KOPT-K1 (cell line): ENCODE results near the gene SPATA33.
A peak's percentile ranks its signal among the peaks of the same experiment; 100 is the strongest.

ENCODE experiments used
- H3K27ac ChIP-seq: fragments of 200-600 bp; sonication (generic); 2 replicates; pipeline ENCODE4 v1.5.1; 2016; ENCODE audit warnings: antibody characterized with exemption, mild to moderate bottlenecking, low read depth, low read length; ENCODE audit not compliant: poor library complexity, severe bottlenecking
- H3K36me3 ChIP-seq: fragments of 200-600 bp; sonication (generic); 2 replicates; pipeline ENCODE4 v1.5.1; 2017; ENCODE audit warnings: antibody characterized with exemption, mild to moderate bottlenecking, low read length, moderate library complexity; ENCODE audit not compliant: insufficient read depth
- H3K9me3 ChIP-seq: fragments of 200-600 bp; sonication (generic); 2 replicates; pipeline ENCODE4 v1.5.1; 2017; ENCODE audit warnings: antibody characterized with exemption, low read length, mild to moderate bottlenecking; ENCODE audit not compliant: insufficient read depth, poor library complexity, severe bottlenecking

The SPATA33 gene

DNA sequence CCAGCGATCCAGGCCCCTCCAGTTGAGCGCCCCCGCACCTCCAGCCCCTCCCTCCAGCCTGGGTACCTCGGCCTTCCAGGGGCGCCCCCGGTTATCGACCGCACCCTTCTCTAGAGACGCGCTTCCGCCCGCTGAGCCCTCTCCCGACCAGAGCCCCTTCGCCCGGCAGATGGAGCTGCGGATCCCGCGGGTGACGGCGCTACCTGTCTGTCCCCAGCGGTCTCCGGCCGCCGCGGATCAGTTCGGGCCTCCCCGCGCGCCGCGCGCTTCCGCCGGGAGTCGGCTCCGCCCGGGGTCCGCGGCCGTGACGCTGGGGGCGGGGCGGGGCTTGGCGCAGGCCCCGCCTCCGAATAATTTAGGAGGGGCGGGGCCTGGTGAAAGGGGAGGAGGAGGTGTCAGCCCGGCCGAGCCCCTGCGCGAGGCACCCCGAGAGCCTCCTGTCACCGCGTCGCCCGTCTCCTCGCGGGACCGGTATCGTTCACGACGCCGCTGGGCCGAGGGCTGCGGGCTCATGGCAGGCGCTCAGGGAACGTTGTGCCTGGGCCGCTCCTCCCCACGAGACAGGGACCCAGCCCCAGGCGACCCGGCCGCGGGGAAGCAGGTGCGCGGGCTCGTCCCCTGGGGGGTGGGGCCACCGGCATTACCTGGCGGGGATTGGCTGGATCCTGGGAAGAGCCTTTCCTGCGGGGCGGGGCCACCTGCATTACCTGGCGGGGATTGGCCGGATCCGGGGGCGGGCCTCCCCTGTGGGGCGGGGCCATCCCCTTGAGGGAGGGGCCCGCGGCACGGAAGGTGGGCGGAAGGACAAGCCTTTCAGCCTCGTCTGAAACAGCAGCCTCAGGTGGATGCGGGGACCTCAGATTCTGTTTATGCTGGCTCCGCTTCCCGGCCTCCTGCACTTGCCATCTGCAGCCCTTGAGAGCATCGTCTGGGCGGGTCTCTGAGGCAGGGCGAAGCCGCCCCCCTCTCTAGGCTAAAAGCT lies 44.1 kb downstream of the SPATA33 start, which contains the start of gene SPATA2L:
TSS of gene SPATA2L (minus strand) at position 281 of the 982 bp plus-strand sequence. CDS start 473 bp downstream, outside the sequence.
- H3K27ac ChIP-seq: peak within 1 kb of the TSS; percentile 46
- peaks cover 7% of the 10 kb centered on the region; the same call in 1 of the 2 replicates for H3K36me3 ChIP-seq
- no peaks in the 10 kb centered on the region for H3K9me3 ChIP-seq

DNA sequence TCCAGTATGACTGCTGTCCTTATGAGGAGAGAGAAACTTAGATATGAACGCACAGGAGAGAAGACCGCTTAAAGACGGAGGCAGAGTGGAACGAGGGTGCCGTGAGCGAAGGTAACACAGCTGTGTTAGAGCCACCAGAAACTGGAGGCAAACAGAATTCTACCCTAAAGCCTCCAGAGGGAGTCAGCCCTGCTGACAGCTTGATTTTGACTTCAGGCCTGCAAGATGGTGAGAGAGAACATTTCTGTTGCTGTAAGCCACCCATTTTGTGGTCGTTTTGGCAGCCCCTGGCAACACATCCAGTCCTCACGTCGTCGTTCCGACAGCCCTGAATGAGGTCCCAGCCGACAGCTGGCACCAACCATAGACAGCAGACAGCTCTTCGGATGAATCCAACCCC lies 46.6 kb downstream of the SPATA33 start:
- Histone ChIP-seq H3K27ac (no peak overlapping the region), H3K9me3 (no peaks in the 10 kb centered on the region), H3K36me3 (no peaks in the 10 kb centered on the region)

- Histone ChIP-seq H3K27ac (no peak overlapping the region), H3K36me3 (no peaks in the 10 kb centered on the region), H3K9me3 (no peaks in the 10 kb centered on the region)
Observed at GRCh38 chr16:89705006-89705405, 47.4 kb downstream of the SPATA33 start.

GRCh38 chr16:89706518-89707260 lies 49.1 kb downstream of the SPATA33 start:
- Histone ChIP-seq H3K36me3 (no peaks in the 10 kb centered on the region), H3K9me3 (no peaks in the 10 kb centered on the region), H3K27ac (no peak overlapping the region)

GRCh38 chr16:89707695-89708094 lies 50.1 kb downstream of the SPATA33 start:
- no peaks in the 10 kb centered on the region for H3K9me3 ChIP-seq
- H3K27ac ChIP-seq: no peak overlapping the region
- no peaks in the 10 kb centered on the region for H3K36me3 ChIP-seq

GRCh38 chr16:89708481-89708931 lies 50.9 kb downstream of the SPATA33 start:
- Histone ChIP-seq H3K36me3 (peaks cover 4% of the 10 kb centered on the region; the same call in 1 of the 2 replicates), H3K27ac (no peak overlapping the region), H3K9me3 (no peaks in the 10 kb centered on the region)

GRCh38 chr16:89709166-89709565 lies 51.5 kb downstream of the SPATA33 start:
- Histone ChIP-seq H3K9me3 (no peaks in the 10 kb centered on the region), H3K36me3 (peaks cover 8% of the 10 kb centered on the region), H3K27ac (no peak overlapping the region)

- Histone ChIP-seq H3K27ac (no peak overlapping the region), H3K9me3 (no peaks in the 10 kb centered on the region), H3K36me3 (peaks cover 15% of the 10 kb centered on the region)
Observed at GRCh38 chr16:89709716-89710432, 52.2 kb downstream of the SPATA33 start.

DNA sequence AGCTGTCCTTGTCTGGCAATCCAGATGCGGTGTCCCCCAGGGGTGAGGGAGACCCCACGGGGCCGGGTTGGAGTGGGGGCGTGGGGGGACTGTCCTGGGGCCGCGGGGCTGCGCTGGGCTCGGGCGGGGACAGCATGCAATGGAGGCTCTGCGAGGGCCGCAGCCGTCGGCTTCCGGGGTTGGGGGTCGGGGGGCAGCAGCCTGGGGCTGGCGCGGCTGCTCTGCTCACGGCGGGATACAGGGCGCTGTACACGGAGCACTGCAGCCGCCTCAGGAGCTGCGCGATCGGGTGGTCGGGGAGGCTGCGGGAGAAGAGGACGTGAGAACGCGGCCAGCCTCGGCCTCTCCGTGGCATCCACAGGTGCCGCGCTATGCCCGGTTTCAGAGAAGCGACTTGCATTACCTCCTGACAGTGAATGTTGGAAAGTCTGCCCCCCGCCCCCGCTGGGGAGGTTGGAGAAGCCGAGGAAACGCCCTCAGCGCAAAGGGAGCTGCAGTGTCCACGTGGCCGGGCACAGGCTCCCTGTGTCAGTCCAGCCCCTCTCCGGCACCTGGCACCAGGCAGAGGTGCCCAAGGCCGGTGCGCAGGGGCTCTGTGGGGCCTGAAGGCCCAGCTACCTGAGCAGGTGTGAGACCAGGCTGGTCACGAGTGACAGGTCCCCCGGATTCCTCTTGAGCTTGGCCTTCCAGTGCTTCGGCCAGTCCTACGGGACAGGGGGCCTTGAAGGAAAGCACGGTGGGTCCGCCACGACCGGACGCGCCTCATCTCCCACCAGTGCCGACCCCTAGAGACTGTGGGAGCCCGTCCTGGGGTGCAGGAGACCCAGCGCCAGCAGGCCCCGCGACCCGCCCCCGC lies 53.3 kb downstream of the SPATA33 start:
- Histone ChIP-seq H3K36me3 (peaks cover 21% of the 10 kb centered on the region), H3K27ac (no peak overlapping the region), H3K9me3 (no peaks in the 10 kb centered on the region)

- H3K27ac ChIP-seq: peak overlapping the region; percentile 73
- peaks cover 21% of the 10 kb centered on the region for H3K36me3 ChIP-seq
- H3K9me3 ChIP-seq: no peaks in the 10 kb centered on the region
Observed at GRCh38 chr16:89711601-89712273, 54.1 kb downstream of the SPATA33 start.

GRCh38 chr16:89712274-89712781 lies 54.7 kb downstream of the SPATA33 start:
- Histone ChIP-seq H3K36me3 (peaks cover 25% of the 10 kb centered on the region), H3K27ac (peak overlapping the region; percentile 73), H3K9me3 (no peaks in the 10 kb centered on the region)

DNA sequence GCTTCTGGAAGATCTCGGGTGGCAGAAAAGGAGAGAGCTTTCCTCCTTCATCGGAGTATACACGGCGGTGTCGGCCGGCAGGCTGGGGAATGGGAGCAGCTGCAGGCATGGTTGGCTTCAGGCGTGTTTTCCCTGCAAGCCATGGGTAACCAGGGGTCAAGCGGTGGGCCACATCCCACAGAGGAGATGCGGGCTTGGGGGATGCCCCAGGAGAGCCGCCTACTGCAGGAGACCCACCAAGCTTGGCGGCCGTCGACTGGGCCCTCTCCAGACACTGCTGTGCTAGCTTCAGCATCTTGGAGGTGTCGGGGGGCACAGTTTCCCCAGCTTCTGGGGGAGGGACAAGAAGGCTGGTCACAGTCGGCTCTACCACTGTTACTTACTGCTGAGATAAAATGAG lies 58.9 kb downstream of the SPATA33 start:
- Histone ChIP-seq H3K36me3 (peaks cover 37% of the 10 kb centered on the region), H3K9me3 (no peaks in the 10 kb centered on the region), H3K27ac (no peak overlapping the region)

DNA sequence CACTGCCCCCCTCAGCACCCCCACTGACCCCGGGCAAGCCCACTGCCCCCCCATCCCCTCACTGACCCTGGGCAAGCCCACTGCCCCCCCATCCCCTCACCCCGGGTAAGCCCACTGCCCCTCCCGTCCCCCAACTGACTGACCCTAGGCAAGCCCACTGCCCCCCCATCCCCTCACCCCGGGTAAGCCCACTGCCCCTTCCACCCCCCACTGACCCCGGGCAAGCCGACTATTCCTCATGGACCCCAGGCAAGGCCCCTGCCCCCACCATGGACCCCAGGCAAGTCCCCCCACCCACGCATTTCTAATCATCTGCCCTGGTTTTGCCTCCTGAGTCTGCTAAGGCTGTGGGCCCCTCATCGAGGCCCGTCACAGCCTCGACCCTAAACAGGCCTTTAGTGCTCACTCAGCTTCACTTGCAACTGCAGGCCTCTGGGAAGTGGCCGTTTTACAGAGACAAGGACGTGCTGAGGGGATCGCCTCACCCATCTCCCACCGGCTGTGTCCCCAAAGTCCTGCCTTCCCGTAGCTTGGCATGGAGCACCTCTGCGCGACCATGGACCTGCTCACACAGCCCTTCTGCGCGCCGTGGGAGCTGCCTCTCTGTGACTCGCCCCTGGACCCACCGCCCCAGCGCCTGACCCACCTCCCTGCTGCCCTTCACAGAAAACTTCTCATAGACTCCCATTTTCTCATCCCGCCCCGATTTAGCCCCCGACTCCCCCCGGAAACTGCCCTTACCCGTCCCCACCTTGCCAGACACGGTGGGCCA lies 59.5 kb downstream of the SPATA33 start:
- Histone ChIP-seq H3K9me3 (no peaks in the 10 kb centered on the region), H3K36me3 (peaks cover 37% of the 10 kb centered on the region), H3K27ac (no peak overlapping the region)
